B cell (primary cell): ENCODE results near the gene NAV2.

ENCODE experiments used
- EZH2 ChIP-seq: IDR thresholded peaks from 2 replicates; pipeline ENCODE4 v1.6.1; 2012; ENCODE audit warnings: borderline replicate concordance, low read depth, mild to moderate bottlenecking, moderate library complexity, low read length; ENCODE audit not compliant: insufficient read depth, poor library complexity, severe bottlenecking
- TF ChIP-seq, protein P1 (sequence below): fragments of 200-600 bp; IDR thresholded peaks from one replicate; pipeline ENCODE4 v1.8.0; 2022; ENCODE audit warnings: antibody characterized with exemption, mild to moderate bottlenecking

DNA sequence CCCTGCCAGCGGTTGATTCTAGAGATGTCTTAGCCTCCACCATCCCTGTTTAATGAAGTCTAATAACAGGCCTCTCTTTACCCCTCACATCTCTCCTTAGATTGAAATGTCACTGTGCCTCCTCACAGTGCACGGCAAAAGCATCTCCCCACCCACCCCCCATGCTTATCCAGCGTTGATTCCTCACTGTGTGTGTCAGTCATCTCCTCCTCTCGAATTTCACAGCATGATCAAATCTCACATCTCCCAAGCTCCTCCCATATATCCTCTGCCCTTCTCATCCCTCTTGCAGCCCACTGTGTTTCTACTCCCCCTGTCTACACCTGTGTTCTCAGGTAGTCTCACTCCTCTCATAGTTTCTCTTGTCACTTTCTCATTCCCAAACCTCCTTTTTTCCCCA, 363.0 kb downstream of the NAV2 start:
- TF ChIP-seq, protein P1, sequence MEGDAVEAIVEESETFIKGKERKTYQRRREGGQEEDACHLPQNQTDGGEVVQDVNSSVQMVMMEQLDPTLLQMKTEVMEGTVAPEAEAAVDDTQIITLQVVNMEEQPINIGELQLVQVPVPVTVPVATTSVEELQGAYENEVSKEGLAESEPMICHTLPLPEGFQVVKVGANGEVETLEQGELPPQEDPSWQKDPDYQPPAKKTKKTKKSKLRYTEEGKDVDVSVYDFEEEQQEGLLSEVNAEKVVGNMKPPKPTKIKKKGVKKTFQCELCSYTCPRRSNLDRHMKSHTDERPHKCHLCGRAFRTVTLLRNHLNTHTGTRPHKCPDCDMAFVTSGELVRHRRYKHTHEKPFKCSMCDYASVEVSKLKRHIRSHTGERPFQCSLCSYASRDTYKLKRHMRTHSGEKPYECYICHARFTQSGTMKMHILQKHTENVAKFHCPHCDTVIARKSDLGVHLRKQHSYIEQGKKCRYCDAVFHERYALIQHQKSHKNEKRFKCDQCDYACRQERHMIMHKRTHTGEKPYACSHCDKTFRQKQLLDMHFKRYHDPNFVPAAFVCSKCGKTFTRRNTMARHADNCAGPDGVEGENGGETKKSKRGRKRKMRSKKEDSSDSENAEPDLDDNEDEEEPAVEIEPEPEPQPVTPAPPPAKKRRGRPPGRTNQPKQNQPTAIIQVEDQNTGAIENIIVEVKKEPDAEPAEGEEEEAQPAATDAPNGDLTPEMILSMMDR: no peak
- TF ChIP-seq EZH2: no peak
